GM18951 (cell line): ENCODE data around the gene OVOL1.
"Not testable (repeated sequence)": the region's sequence is repeated elsewhere in the genome, so short reads cannot be mapped to it uniquely, and the experiment has no call there.

Experiments
- POLR2A ChIP-seq: IDR thresholded peaks from 4 replicates; pipeline ENCODE4 v1.6.1; 2011; ENCODE audit warnings: mild to moderate bottlenecking; ENCODE audit not compliant: insufficient read length, insufficient read depth; ENCODE audit errors: extremely low read depth
- in situ Hi-C: fragments of 300-500 bp; cut with MboI; formaldehyde crosslinking; loops from one replicate; pipeline ENCODE4 v1.12.0; 2022; ENCODE audit warnings: low sequenced_read_pairs, mixed read lengths, inconsistent platforms; ENCODE audit not compliant: unreplicated experiment

OVOL1 gene

DNA sequence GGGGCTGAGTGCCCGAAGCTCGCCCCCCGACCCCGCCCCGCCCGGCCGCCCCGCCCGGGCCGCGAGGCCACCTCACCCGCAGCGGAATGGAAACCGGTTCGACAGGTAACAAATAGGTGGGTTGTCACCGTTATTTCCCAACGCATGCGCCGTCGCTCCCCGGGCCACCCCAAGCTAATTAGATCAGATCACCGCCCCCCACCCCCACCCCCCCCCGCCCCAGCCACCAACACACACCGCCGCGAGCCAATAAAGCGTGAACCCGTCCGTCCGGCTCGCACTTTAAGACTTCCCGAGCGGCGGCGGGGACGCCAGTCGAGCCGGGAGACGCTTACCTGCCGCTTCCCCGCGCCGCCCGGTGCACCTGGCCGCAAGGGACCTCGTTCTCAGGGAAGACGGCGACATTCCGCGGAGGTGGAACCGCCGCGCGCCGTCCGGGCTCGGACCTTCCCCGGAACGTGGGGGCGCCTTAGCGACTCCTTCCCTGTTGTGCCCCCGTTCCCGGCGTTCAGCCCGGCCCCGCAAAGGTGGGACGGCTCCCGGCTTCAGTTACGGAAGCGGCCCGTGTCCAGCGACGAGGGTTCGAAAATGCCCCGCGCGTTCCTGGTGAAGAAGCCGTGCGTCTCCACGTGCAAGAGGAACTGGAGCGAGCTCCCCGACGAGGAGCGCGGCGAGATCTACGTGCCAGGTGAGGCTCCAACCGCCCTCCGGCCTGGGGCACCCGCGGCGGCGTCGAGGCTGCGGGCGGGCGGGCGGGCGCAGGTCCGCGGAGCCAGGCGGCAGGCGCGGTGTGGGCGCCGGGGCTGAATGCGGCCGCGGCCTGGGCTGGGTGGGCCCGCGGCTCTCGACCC, at the start of gene OVOL1:
Gene OVOL1, plus strand, starts transcription at position 278 of the 851 bp plus-strand sequence. Its CDS starts 311 bp downstream, at position 589.
- TF ChIP-seq POLR2A = no peak
- in situ Hi-C loops = no loop called here

- no peak for TF ChIP-seq POLR2A
- in situ Hi-C loops = no loop called here
These were observed 47.8 kb upstream of the OVOL1 start for GRCh38 chr11:65739022-65739421.

GRCh38 chr11:65741185-65741584, 45.7 kb upstream of the OVOL1 start:
- TF ChIP-seq POLR2A = no peak
- in situ Hi-C loops = no loop called here

DNA sequence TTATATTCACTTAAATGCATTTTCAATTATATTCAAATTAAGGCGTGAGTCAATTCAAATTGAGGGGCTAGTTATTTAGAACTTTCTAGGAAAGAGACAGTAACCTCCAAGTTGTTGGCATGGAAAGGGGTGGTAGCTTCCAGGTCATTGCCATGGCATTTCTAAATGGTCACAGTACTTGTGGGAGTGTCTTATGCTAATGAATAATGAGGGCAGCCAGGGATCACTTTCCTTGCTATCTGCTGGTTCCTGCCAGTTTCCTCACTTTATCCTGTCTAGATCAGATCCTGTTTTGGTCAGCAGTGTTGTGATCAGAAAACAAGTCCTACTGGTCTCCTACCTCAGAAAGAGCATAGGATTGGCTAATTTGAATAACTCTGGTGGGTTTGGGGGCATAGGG, 44.5 kb upstream of the OVOL1 start:
- TF ChIP-seq POLR2A = no peak
- in situ Hi-C loops = no loop called here

- no peak for TF ChIP-seq POLR2A
- in situ Hi-C loops = no loop called here
These were observed 43.2 kb upstream of the OVOL1 start for GRCh38 chr11:65743681-65744025.

- no peak for TF ChIP-seq POLR2A
- in situ Hi-C loops = no loop called here
These were observed 42.7 kb upstream of the OVOL1 start for GRCh38 chr11:65744026-65744698.

DNA sequence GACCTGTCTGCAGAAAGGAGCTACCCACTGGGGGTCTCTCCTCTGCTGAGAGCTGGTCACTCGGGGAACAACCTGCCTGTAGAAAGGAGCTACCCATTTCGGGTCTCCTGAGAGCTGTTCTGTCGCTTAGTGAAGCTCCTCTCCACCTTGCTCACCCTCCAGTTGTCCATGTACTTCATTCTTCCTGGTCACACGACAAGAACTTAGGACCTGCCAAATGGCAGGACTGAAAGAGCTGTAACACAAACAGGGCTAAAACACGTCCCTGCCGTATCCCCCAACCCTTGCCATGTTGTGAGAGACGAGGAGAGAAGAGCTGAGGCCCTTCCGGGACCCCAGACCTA, 42.2 kb upstream of the OVOL1 start:
- in situ Hi-C loops = no loop called here
- no peak for TF ChIP-seq POLR2A

DNA sequence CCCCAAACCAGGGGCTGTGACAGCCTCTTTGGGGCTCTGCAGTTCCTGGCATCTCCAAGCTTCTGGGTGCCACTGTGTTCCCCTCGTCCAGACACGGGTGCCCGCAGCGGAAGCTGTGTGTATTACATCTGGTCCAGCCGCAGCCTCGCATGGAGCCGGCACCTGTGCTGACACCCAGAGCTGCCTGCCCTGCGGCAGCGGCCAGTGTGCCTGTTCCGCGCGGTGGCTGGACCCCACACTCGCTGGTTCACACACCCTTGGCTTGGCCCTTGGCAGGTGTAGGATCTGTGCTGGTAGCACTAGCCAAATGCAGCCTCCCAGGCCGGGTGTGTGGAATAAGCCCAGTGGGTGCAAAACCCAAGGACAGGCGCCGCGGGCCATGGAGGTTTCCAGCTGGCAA, 41.8 kb upstream of the OVOL1 start:
- TF ChIP-seq POLR2A = no peak
- in situ Hi-C loops = no loop called here

DNA sequence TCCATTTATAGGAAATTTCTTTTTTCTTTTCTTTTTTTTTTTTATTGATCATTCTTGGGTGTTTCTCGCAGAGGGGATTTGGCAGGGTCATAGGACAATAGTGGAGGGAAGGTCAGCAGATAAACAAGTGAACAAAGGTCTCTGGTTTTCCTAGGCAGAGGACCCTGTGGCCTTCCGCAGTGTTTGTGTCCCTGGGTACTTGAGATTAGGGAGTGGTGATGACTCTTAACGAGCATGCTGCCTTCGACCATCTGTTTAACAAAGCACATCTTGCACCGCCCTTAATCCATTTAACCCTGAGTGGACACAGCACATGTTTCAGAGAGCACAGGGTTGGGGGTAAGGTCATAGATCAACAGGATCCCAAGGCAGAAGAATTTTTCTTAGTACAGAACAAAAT, 24.7 kb upstream of the OVOL1 start:
- in situ Hi-C loops = not testable (repeated sequence)

- in situ Hi-C loops = not testable (repeated sequence)
These were observed 24.0 kb upstream of the OVOL1 start for GRCh38 chr11:65762816-65763215.

GRCh38 chr11:65764434-65764833, 22.4 kb upstream of the OVOL1 start:
- in situ Hi-C loops = no loop called here
- no peak for TF ChIP-seq POLR2A

DNA sequence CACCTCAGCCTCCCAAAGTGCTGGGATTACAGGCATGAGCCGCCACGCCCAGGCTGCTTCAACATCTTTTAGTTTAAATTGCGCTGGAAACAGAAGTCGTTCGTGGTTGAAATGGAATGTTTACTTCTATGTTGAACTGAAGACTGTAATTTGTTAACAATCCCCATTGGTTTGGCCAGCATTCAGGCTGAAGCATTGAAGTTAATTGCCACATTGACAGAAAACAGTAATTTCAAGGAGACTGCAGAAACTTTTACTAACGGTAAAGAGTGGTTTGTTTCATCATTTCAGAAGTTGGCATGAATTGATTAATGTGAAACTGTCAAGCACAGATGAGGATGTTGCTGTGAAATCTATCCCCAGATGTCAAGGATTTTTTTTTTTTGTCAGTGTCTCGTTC, 20.3 kb upstream of the OVOL1 start:
- no peak for TF ChIP-seq POLR2A
- in situ Hi-C loops = no loop called here

DNA sequence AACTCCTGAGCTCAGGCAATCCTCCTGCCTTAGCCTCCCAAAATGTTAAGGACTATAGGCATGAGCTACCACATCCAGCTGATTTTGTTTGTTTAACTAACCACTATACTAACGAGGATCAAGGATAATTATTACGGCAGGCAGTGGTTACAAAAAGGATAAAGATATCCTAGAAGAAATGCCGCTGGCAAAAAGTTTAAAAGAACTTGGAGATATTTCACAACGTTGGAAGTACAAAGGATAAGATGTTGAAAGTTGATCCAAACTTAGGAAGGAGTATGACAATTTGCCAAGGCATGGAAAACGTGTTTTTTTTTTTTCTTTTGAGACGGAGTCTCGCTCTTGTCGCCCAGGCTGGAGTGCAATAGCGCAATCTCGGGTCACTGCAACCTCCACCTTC, 19.5 kb upstream of the OVOL1 start:
- TF ChIP-seq POLR2A = no peak

DNA sequence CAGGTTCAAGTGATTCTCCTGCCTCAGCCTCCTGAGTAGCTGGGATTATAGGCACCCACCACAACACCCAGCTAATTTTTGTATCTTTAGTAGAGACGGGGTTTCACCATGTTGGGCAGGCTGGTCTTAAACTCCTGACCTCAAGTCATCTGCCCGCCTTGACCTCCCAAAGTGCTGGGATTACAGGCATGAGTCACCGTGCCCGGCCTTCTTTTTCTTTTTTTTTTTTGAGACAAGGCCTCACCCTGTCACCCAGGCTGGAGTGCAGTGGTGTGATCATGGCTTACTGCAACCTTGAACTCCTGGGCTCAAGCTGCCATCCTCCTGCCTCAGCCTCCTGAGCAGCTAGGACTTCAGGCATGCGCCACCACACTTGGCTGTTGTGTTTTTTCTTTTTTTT, 19.1 kb upstream of the OVOL1 start:
- in situ Hi-C loops = not testable (repeated sequence)

More for the DNA sequence above, 19.5 kb upstream of the OVOL1 start:
- in situ Hi-C loops = no loop called here

DNA sequence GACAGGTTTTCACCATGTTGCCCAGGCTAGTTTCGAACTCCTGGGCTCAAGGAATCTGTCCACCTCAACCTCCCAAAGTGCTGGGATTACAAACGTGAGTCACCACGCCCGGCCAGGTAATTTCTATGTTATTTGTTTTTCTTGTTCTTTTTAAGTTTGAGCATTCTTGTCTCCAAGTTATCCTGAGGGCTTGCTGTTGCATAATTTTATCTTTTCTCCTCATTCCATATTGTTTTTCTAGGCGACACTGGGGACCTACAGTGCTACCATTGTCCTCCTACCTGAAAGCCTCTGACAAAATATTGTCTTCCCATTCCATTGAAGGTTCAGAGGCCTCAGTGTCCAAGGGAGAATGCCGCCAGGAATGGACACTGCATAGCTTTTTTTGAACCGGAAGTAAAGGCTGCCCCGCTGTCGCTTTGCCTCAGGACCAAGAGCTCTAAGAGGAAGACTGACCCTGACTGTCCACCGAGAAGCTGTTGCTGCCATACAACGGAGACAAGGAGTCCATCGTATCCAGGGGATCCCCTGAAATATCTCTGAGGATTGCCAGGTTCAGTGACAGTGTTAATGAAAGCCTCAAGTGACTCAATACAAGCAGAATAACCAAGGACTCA, 15.8 kb upstream of the OVOL1 start:
- in situ Hi-C loops = no loop called here
- no peak for TF ChIP-seq POLR2A
